ENCODE data around the gene STX8.
"Not testable (repeated sequence)": the region's sequence is repeated elsewhere in the genome, so short reads cannot be mapped to it uniquely, and the experiment has no call there.

Gene STX8

GRCh38 chr17:9468532-9468931 is 107.1 kb downstream of the STX8 start:
- DNase-seq (ENCODE audit: insufficient read length, low spot score) (no peak), FAIRE-seq (no peak)
- no peak for TF ChIP-seq CTCF (IDR thresholded peaks at IDR 0.05; ENCODE audit: insufficient read depth, missing control alignments)

GRCh38 chr17:9467518-9467917 is 108.1 kb downstream of the STX8 start:
- no peak for TF ChIP-seq CTCF (IDR thresholded peaks at IDR 0.05; ENCODE audit: insufficient read depth, missing control alignments)
- no peak for FAIRE-seq

GRCh38 chr17:9465210-9465921 is 110.3 kb downstream of the STX8 start:
- FAIRE-seq (no peak), DNase-seq (ENCODE audit: insufficient read length, low spot score) (no peak)
- TF ChIP-seq CTCF (IDR thresholded peaks at IDR 0.05; ENCODE audit: insufficient read depth, missing control alignments): no peak

More at GRCh38 chr17:9467518-9467917, 108.1 kb downstream of the STX8 start:
- DNase-seq (ENCODE audit: insufficient read length, low spot score): no peak

- no peak for TF ChIP-seq CTCF (IDR thresholded peaks at IDR 0.05; ENCODE audit: insufficient read depth, missing control alignments)
- no peak for FAIRE-seq
- no peak for DNase-seq (ENCODE audit: insufficient read length, low spot score)
These were observed 118.6 kb downstream of the STX8 start for GRCh38 chr17:9457005-9457404.

- DNase-seq (ENCODE audit: insufficient read length, low spot score) (no peak), FAIRE-seq (no peak)
- TF ChIP-seq CTCF (IDR thresholded peaks at IDR 0.05; ENCODE audit: insufficient read depth, missing control alignments): no peak
These were observed 119.3 kb downstream of the STX8 start for GRCh38 chr17:9456330-9456729.

GRCh38 chr17:9451934-9452333 is 123.7 kb downstream of the STX8 start:
- FAIRE-seq (no peak), DNase-seq (ENCODE audit: insufficient read length, low spot score) (no peak)
- no peak for TF ChIP-seq CTCF (IDR thresholded peaks at IDR 0.05; ENCODE audit: insufficient read depth, missing control alignments)

- FAIRE-seq: not testable (repeated sequence)
These were observed 128.3 kb downstream of the STX8 start for GRCh38 chr17:9447298-9447697.

More at GRCh38 chr17:9447298-9447697, 128.3 kb downstream of the STX8 start:
- not testable (repeated sequence) for DNase-seq (ENCODE audit: insufficient read length, low spot score)
